Measurements from ENCODE around the gene MRGPRD. TPM values are rescaled to one million over a fixed set of nuclear protein-coding genes. Genes with fewer than 3 reads are reported as not detected.

Gene MRGPRD
- total RNA-seq, 1 donor from 2014 or later, result not detected

GRCh38 chr11:69013009-69013951 lies 32.5 kb upstream of the MRGPRD start, which contains the start of gene MRGPRF:
Gene MRGPRF (minus strand): TSS chr11:69013246. CDS start chr11:69009901, 3,345 bp downstream.
- Mint-ChIP-seq H3K36me3 (ENCODE audit: low read depth, unreplicated experiment) (no peaks in the 10 kb centered on the region), H3K27ac (ENCODE audit: unreplicated experiment) (no peak within 1 kb of the TSS), H3K27me3 (ENCODE audit: unreplicated experiment) (peaks cover 9% of the 10 kb centered on the region), H3K4me1 (ENCODE audit: unreplicated experiment) (no peaks in the 10 kb centered on the region), H3K9me3 (ENCODE audit: unreplicated experiment) (no peaks in the 10 kb centered on the region), H3K4me3 (ENCODE audit: unreplicated experiment) (peak within 1 kb of the TSS; percentile 37)
- peak; percentile 13 for TF ChIP-seq CTCF (IDR thresholded peaks at IDR 0.05; ENCODE audit: unreplicated experiment)
- DNase-seq (ENCODE audit: low spot score), result peak; percentile 39

GRCh38 chr11:69012092-69013008 lies 31.6 kb upstream of the MRGPRD start:
- Mint-ChIP-seq H3K9me3 (ENCODE audit: unreplicated experiment) (no peaks in the 10 kb centered on the region), H3K4me1 (ENCODE audit: unreplicated experiment) (no peaks in the 10 kb centered on the region), H3K27me3 (ENCODE audit: unreplicated experiment) (peaks cover 10% of the 10 kb centered on the region), H3K4me3 (ENCODE audit: unreplicated experiment) (peak overlapping the region; percentile 37), H3K27ac (ENCODE audit: unreplicated experiment) (no peak overlapping the region), H3K36me3 (ENCODE audit: low read depth, unreplicated experiment) (no peaks in the 10 kb centered on the region)
- no peak for TF ChIP-seq CTCF (IDR thresholded peaks at IDR 0.05; ENCODE audit: unreplicated experiment)
- DNase-seq (ENCODE audit: low spot score), result no peak

GRCh38 chr11:69011624-69012091 lies 30.9 kb upstream of the MRGPRD start:
- Mint-ChIP-seq H3K4me3 (ENCODE audit: unreplicated experiment) (peak overlapping the region; percentile 37), H3K4me1 (ENCODE audit: unreplicated experiment) (no peaks in the 10 kb centered on the region), H3K36me3 (ENCODE audit: low read depth, unreplicated experiment) (no peaks in the 10 kb centered on the region), H3K9me3 (ENCODE audit: unreplicated experiment) (no peaks in the 10 kb centered on the region), H3K27ac (ENCODE audit: unreplicated experiment) (no peak overlapping the region), H3K27me3 (ENCODE audit: unreplicated experiment) (peaks cover 12% of the 10 kb centered on the region)
- DNase-seq (ENCODE audit: low spot score), result no peak
- no peak for TF ChIP-seq CTCF (IDR thresholded peaks at IDR 0.05; ENCODE audit: unreplicated experiment)

DNA sequence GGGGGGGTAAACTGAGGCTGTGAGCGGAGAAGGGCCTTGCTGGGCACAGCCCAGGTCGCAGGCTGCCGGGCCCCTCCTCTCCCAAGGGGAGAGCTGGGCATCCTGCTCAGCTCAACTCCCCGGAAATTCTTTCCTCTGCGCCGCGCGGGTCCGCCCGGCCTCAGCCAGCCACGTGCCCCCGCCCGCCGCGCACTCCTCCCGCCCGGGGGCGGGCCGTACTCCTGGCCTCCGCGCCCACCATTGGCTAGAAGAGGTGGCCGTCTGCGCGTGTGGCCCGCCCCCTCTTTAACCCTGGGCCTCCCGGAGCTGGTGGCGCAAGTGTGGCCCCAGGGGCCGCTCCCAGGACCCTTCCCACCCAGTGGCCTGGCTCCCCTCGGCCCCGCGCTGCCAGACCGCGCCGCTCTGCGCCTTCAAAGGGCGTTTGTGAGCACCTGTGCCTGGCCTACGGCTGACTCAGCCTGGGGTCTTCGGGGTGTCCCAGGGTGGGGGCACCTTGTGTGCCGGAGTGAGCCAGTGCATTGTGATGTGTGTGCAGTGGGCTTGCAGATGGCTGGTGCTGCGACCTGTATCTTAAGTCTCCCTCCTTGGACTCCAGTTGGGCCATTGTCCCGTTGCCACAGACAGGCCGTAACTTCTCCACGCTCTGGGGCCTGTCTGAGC lies 30.3 kb upstream of the MRGPRD start:
- H3K27ac Mint-ChIP-seq (ENCODE audit: unreplicated experiment), result no peak overlapping the region

More for the DNA sequence above, 30.3 kb upstream of the MRGPRD start:
- Mint-ChIP-seq H3K9me3 (ENCODE audit: unreplicated experiment) (no peaks in the 10 kb centered on the region), H3K4me3 (ENCODE audit: unreplicated experiment) (no peak overlapping the region), H3K27me3 (ENCODE audit: unreplicated experiment) (peaks cover 9% of the 10 kb centered on the region), H3K36me3 (ENCODE audit: low read depth, unreplicated experiment) (no peaks in the 10 kb centered on the region), H3K4me1 (ENCODE audit: unreplicated experiment) (no peaks in the 10 kb centered on the region)
- no peak for TF ChIP-seq CTCF (IDR thresholded peaks at IDR 0.05; ENCODE audit: unreplicated experiment)
- DNase-seq (ENCODE audit: low spot score), result peak; percentile 50
